GM21515 (cell line): Measurements from ENCODE around the gene ANGPTL7.
"Not testable (repeated sequence)": the region's sequence is repeated elsewhere in the genome, so short reads cannot be mapped to it uniquely, and the experiment has no call there.

ENCODE experiments used
- ATAC-seq: cut with Tn5 transposase; IDR thresholded peaks from one replicate; pipeline ENCODE4 v1.9.1; 2021; ENCODE audit not compliant: unreplicated experiment

Gene ANGPTL7

GRCh38 chr1:11168731-11169130 lies 20.4 kb upstream of the ANGPTL7 start:
- no peak for ATAC-seq

- ATAC-seq = no peak
These were observed 20.0 kb upstream of the ANGPTL7 start for GRCh38 chr1:11169202-11169601.

- no peak for ATAC-seq
These were observed 19.1 kb upstream of the ANGPTL7 start for GRCh38 chr1:11170102-11170501.

- ATAC-seq = no peak
These were observed 14.8 kb upstream of the ANGPTL7 start for GRCh38 chr1:11174261-11174942.

GRCh38 chr1:11175461-11175860 lies 13.7 kb upstream of the ANGPTL7 start:
- no peak for ATAC-seq

GRCh38 chr1:11176081-11176706 lies 13.0 kb upstream of the ANGPTL7 start:
- no peak for ATAC-seq

GRCh38 chr1:11178021-11179015 lies 10.8 kb upstream of the ANGPTL7 start:
- ATAC-seq = no peak

GRCh38 chr1:11179125-11179524 lies 10.0 kb upstream of the ANGPTL7 start:
- ATAC-seq = no peak

GRCh38 chr1:11179749-11180148 lies 9.4 kb upstream of the ANGPTL7 start:
- not testable (repeated sequence) for ATAC-seq

GRCh38 chr1:11180342-11180744 lies 8.8 kb upstream of the ANGPTL7 start:
- ATAC-seq = no peak

- ATAC-seq = no peak
These were observed 6.3 kb upstream of the ANGPTL7 start for GRCh38 chr1:11182884-11183283.

GRCh38 chr1:11184973-11185372 lies 4.2 kb upstream of the ANGPTL7 start:
- ATAC-seq = no peak

- ATAC-seq = no peak
These were observed 2.2 kb upstream of the ANGPTL7 start for GRCh38 chr1:11187000-11187399.

GRCh38 chr1:11187494-11187893 lies 1.7 kb upstream of the ANGPTL7 start:
- no peak for ATAC-seq

GRCh38 chr1:11187931-11188330 lies 1.2 kb upstream of the ANGPTL7 start:
- no peak for ATAC-seq

- ATAC-seq = no peak
These were observed 774 bp upstream of the ANGPTL7 start for GRCh38 chr1:11188381-11188780.

- ATAC-seq = no peak
These were observed 4.2 kb downstream of the ANGPTL7 start for GRCh38 chr1:11193376-11193775.

GRCh38 chr1:11194407-11195176 lies 5.4 kb downstream of the ANGPTL7 start:
- no peak for ATAC-seq

- ATAC-seq = no peak
These were observed 7.8 kb downstream of the ANGPTL7 start for GRCh38 chr1:11196945-11197344.

GRCh38 chr1:11197359-11197758 lies 8.2 kb downstream of the ANGPTL7 start:
- no peak for ATAC-seq

GRCh38 chr1:11198257-11198656 lies 9.1 kb downstream of the ANGPTL7 start:
- ATAC-seq = no peak
